HG03457 (cell line): Measurements from ENCODE around the gene RRP1.

ENCODE experiments used
- ATAC-seq: cut with Tn5 transposase; IDR thresholded peaks from one replicate; pipeline ENCODE4 v1.9.1; 2021; ENCODE audit warnings: moderate number of reproducible peaks; ENCODE audit not compliant: unreplicated experiment

RRP1 gene

DNA sequence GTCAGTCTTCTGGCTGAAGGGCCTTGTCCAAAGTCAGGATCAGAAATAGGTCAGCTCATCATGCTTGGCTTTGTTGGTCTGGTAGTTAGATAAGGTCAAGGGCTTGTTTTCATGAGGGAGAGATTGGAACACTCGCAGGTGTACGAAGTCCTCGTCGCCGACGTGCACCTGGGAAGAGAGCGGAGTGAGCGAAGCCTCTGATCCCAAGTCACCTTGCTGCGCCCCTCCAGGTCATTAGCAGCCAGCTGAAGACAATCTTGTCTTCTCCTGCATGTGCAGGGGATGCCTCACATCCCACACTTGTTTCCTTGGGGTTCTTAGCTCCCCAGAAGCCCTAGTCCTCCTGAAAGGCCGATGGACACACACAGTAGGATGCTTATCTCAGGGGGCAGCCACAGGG lies 15.2 kb upstream of the RRP1 start:
- ATAC-seq, result no peak

DNA sequence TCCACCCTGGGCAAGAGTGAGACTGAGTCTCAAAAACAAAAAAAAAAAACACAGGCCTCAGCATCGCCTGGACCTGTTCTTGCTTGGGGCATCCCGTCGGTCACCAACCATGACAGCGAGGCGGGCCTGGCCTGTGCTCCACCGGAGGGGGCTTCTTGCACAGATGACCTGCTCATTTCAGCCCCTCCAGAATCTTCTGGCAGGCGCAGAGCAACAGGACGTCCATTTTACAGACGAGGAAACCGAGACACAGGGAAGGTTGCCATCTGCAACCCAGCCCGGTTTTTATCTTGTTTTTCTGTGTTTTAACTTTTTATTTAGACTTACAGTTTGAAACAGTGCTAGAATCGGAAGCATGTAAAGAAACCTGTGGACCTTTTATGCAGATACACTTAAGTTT lies 14.2 kb upstream of the RRP1 start:
- no peak for ATAC-seq

DNA sequence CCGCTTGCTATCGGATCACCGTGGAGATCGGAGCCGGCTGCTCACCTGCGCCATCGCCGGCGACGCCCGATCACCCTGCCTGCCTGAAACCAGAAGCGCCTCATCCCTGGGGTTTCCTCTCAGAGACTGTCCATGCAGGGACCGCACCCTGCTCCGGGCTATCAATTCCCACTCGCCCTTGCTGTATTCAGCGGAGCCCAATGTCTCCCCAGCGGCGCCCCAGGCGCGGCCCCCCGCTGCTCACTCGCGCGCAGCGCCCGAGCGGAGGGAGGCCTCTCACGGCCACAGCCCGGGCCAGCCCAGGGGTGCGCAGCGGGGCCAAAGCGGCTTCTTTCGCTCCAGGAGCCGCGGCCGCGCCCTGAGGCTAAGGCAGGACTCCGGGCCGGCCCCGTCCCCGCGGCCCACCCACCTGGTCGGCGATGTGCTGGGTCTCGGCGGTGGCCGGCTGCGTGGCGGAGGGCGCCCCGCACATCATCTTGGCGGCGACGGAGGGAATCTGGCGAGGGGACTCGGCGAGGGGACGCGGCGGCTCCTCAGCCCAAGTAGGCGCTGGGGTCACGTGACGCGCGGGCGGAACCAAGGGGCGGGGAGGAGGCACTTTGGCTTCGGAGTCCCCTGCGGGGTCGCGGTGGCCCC lies 13.5 kb upstream of the RRP1 start, which contains the start of gene CSTB:
Gene CSTB (minus strand): TSS at position 514 of the 636 bp plus-strand sequence. CDS start 39 bp downstream, at position 475.
- ATAC-seq, result no peak

DNA sequence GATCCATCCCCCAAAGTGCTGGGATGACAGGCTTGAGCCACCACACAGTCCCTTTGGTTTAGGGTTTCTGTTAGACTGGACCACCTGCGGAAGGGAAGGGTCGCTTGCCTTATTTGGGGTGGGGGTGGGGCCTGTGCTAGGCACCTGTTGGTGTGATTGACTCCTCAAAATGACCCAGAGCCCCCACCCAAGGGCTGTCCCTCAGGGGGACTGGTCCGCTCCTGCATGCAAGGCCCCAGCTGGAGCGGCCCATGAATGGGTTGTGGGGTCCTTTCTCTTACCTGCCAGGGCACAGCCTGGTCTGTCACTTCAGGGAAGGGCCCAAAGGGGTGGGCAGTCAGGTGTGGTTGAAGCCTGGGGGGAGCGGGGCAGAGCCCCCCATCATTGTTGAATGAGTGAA lies 11.4 kb upstream of the RRP1 start:
- no peak for ATAC-seq

DNA sequence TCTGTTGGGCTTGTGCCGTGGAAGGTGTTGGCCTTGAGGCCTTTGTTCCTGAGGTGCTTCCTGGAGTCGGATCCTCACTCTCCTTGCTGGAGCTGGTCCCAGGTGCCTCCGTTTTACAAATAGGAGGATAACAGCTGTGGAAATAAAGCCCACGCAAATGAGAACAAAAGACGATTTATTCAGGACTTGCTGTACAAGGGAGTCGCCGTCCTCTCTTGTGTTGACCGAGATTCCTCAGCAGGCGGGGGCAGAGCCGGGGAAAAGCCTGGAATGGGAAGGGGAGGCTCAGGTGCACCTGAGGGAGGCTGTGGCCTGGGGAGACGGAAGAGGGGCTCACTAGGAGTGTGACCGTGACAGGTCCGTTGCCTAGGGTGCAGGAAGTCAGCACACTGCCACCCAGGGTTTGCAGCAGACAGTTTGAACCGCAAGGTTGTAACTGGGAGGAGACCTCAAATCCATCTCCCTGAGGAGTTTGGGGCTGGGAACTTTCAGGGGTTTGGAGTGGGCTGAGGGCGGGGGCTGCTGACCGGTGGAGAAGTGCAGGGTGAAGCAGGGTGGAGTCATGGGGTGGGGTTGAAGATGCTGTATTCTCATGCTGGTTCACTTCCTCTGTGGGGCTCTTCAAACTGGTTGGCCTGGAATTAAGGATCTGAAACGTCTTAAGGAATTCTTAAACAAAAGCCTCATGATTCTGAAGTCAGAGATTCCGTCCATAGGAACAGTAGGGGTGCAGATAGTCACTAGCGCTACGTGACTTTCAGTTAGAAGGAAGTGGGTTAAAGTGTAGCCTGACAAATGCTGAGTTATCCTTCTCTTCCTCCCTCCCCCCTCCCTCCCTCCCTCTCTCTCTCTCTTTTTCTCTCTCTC lies 10.7 kb upstream of the RRP1 start:
- no peak for ATAC-seq

DNA sequence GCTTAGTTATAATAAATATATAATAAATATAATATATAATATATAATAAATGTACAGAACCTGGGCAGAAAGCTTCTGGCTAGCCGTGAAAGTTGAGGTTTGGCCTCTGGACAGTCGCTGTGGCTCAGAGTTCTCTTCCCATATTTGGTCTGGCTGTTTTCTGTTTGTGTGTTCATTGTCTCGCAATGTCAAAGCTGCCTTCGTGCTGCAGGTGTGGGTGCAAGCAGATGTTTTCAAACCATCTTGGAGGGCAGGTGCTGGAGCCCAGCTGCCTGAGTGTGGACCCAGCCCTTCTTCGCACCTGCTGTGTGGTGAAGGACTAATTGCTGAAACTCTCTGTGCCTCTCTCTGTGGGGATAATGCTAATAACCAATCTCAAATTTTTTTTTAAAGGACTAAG lies 9.7 kb upstream of the RRP1 start:
- no peak for ATAC-seq

DNA sequence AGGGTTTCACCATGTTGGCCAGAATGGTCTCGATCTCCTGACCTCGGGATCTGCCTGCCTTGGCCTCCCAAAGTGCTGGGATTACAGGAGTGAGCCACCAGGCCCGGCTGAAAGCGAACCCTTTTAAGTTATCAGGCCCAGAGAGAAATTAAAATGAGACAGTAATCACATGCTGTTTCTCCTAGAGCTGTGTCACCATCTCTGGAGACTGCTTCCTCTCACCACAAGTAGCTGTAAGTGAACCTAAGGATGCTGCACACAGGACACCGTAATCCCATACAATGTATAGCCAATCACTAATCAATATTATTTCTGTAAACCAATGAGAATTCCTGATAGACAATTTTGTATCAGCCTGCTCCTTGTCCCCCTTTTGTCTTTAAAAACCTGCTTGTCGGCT lies 7.5 kb upstream of the RRP1 start:
- ATAC-seq, result no peak

DNA sequence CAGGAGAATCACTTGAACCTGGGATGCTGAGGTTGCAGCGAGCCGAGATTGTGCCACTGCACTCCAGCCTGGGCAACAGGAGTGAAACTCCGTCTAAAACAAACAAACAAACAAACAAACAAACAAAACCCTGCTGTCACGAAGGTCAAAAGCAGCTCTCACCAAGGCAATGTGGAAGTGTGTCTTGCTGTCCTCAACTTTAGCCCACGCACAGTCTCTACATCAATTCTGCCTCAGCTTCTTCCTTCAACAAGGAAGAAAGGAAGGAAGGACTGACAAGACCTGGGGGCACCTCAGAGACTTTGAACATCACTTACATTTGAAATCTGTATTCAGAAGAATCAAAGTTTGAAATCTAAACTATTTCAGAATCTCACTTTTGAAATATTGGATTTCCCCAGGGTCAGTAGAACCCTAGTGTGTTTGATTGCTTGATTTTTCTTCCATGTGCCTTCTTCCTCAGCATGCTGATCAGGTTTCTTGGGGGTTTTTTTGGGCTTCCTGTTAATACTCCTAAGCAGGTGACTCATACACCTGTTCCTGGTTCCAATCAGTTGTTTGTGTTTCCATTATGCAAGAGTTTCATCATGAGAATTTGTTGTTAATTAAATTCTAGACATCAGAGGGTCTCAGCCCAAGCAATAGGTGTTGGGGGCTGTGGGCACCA lies 6.8 kb upstream of the RRP1 start:
- ATAC-seq, result no peak

DNA sequence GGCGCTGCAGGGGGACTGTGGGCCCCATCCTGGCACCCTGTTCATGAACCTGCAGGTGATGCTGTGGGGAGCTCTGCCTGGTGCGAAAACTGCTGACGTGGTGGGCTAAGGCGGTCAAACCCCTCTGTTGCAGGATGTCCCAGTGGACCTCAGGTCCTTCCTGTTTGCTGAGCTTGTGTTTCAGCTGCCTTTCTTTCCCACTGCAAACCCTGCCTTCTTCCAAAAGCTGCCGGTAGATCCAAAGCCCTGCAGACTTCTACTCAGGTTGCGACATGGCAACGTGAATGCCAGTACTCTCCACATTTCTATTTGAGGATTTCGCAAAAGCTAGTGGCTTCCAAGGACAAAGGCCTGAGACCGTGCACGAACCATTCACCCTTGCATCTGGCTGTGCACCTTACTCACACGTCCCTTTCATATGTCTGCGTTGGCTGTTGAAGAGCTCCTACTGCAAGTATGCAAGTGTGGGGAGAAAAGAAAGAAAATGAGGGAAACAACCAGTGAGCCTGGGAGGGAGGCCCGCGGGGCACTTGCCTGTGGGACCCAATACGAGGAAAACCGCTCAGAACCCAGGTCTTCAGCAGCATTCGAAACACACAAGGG lies 6.2 kb upstream of the RRP1 start:
- no peak for ATAC-seq

DNA sequence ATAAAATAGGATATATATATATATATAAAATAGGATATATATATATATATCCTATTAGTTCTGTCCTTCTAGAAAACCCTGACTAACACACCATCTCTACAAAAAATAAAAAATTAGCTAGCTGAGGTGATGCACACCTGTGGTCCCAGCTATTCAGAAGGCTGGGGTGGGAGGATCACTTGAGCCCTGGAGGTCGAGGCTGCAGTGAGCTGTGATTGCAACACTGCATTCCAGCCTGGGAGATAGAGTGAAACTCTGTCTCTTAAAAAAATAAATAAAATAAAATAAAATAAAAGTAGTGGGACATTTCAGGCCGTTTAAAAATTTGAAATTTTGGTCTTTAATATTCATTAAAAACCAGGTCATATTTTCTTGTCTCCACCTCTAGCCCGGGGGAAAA lies 4.2 kb upstream of the RRP1 start:
- no peak for ATAC-seq

DNA sequence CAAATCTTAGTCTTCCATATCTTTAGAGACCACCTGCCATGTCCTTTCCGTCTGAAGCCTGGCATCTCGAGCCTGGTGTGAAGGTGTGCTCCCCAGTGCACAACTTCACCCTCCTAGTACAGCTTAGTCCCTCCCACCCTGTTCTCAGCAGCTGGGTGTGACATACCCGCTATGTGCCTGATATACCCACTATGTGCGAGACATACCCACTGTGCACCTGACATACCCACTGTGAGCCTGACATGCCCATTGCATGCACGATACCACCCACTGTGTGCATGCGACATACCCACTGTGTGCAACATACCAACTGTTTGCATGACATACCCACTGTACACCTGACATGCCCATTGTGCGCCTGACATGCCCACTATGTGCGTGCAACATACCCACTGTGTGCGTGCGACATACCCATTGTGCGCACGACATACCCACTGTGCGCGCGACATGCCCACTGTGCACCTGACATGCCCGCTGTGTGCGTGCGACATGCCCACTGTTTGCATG lies 3.0 kb upstream of the RRP1 start:
- no peak for ATAC-seq

DNA sequence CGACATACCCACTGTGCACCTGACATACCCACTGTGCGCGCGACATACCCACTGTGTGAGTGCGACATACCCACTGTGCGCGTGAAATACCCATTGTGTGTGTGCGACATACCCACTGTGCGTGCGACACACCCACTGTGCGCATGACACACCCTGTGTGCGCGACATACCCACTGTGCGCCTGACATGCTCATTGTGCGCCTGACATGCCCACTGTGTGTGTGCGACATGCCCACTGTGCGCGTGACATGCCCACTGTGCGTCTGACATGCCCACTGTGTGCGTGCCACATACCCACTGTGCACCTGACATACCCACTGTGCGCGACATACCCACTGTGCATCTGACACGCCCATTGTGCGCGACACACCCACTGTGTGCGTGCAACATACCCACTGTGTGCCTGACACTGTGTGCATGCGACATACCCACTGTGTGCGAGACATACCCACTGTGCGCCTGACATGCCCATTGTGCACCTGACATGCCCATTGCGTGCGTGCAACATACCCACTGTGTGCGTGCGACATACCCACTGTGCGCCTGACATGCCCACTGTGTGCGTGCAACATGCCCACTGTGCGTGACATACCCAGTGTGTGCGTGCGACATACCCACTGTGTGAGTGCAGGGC lies 2.5 kb upstream of the RRP1 start:
- no peak for ATAC-seq

DNA sequence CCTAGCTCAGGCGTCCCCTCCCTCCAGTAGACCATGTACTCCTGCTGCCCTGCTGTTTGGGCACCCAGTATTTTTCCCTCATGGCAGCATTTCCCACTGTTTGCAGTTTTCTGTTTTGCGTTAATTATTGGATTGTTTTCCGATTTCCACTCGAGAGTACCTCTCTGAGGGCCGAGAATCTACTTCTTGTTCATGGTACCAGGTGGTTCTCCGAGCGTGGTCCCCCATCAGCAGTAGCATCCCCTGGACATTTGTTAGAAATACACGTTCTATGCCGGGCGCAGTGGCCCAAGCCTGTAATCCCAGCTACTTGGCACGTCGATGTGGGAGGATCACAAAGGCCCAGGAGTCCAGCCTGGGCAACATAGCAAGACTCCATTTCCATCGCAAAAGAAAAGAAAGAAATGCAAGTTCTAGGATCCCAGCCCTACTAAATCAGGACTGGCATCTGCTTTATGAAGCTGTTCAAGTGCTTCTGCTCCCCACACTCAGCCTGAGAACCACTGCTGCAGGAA lies 690 bp downstream of the RRP1 start:
- no peak for ATAC-seq

DNA sequence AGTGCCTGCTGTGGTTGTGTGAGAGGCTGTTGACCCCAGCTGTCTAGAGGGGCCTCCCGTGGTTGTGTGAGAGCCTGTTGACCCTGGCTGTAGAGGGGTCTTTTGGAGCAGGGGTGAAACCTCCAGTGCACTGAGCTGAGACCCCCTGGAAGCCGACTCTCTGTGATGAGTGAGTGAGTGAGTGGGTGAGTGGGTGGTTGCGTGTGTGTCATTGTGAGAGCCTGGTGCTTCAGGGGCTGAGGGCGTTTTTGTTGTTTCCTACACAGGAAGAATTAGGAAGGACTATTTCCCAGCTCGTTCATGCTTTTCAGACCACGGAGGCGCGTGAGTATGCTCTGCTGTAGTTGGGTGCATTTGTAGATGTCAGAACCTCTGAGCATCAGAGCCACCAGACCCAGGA lies 3.0 kb downstream of the RRP1 start:
- ATAC-seq, result no peak

DNA sequence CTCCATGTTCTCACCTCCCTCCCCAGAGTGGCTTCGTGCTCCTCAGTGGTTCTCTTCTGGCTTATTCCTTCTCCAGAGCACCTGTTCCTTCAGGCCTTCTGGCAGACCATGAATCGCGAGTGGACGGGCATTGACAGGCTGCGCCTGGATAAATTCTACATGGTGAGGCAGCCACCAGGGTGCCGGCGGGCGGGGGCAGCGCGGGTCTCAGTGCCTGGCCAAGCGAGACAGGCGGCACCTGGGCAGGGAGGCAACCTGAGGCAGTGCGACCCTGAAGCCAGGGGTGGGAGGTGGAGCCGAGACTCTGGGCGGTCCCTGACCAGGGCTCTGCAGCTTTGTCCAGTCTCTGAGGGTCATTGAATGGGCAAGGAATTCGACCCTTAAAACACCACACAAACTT lies 3.9 kb downstream of the RRP1 start:
- ATAC-seq, result no peak

DNA sequence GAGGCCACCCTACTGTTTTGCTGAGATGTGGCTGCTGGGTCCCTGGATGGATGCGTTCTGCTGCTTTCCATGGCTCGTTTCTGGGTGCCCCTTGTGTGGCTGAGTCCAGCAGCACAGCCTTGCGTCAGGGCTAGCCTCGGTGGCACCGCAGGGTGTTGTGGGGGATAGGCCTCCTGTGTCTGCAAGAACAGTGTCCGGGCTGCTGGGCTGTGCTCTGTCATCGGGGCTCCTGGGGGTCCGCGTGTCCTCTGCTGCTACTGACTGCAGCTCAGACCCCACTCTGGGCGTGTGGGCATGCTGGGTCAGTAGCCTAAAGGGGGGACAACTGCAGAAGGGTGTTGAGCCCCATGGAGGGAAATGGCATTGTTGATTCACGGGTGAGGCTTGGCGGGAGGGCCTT lies 4.9 kb downstream of the RRP1 start:
- ATAC-seq, result no peak

DNA sequence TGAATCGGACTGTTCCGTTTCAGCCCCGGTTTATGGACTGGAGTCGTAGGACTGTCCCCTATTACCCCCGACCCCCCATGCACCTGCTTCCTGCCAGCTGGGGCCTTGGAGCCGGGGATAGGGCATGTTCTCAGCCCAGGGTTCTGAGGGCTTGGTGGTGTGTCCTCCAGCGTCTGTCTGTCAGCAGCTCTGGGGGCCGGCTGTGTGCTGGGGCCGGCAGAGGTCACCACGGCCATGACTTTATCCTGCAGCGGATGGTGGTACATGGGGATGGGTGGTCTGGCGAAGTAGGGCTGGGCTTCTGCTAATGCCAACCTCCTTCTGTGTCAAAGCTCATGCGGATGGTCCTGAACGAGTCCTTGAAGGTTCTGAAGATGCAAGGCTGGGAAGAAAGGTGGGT lies 5.5 kb downstream of the RRP1 start:
- ATAC-seq, result no peak

DNA sequence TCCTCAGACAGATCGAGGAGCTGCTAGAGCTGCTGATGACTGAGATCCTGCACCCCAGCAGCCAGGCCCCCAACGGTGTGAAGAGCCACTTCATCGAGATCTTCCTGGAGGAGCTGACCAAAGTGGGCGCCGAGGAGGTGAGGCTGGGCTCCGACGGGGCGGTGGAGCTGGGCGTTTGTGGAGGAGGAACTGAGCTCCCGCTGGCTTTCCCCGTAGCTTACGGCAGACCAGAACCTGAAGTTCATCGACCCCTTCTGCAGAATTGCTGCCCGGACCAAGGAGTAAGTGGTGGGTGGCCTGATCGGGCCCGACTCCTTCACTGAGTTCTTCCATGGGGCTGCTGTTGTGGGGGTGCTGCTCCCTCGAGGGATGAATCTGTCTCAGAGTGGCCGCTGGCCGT lies 8.0 kb downstream of the RRP1 start:
- ATAC-seq, result no peak

DNA sequence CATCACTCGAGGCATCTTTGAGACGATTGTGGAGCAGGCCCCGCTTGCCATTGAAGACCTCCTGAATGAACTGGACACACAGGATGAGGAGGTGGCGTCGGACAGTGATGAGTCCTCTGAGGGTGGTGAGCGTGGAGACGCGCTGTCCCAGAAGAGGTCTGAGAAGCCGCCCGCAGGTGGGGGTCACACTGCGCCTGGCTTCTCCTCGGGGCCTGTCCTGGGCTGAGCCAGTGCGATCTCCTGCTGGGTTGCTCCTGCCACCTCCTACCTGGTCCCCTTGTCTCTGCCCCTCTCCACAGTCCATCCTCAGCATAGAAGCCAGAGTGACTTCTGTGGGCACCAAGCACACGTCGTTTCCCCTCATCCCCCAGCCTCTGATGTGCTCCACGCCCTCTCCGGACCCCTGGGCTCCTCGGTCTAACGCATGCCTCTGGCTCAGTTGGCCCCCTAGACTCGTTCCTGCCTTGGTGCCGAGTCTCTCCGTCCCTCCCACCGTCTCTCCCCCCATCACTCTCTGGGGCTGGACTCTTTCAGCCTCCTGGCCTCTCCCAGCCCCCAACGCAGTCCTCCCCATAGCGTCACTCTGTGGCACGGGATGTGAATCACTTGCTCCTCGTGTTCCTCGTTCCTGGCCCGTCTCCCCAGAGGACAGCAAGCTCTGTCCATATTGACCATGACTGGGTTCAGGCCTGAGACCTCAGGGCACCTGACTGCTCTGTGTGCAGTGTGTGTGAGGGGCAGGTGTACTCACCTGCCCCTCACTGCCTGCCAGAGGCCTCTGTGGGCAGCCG lies 8.7 kb downstream of the RRP1 start:
- no peak for ATAC-seq

DNA sequence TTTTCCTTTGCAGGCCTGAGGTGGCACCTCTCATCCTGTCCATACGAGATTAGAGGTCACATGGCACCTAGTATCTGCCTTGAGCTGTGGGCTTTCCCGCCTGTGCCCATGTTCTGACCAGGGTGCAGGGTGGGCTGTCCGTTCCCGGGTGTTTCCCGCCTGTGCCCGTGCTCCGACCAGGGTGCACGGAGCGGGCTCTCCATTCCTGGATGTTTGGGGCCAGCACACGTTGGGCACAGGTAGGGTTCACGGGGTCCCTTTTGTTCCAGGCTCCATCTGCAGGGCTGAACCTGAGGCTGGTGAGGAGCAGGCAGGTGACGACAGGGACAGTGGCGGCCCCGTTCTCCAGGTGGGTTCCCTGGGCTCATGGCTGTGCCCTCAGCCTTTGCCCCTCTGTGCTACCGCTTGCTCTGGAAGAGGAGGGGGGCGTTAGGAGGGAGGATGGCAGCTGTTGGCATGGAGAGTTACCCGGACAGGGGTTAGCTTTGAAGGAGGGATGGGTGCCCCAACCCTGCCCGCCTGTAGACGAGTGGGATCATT lies 10.0 kb downstream of the RRP1 start:
- ATAC-seq, result no peak
